Activated CD8-positive, alpha-beta memory T cell treated with anti-CD3 and anti-CD28 coated beads for 24 hours (primary cell): ENCODE data around the gene DACT2.
"Not testable (repeated sequence)": the region's sequence is repeated elsewhere in the genome, so short reads cannot be mapped to it uniquely, and the experiment has no call there.

Experiments used
- DNase-seq: peaks from one replicate; pipeline ENCODE4 v3.0.0-alpha.2; 2020

Gene DACT2

DNA sequence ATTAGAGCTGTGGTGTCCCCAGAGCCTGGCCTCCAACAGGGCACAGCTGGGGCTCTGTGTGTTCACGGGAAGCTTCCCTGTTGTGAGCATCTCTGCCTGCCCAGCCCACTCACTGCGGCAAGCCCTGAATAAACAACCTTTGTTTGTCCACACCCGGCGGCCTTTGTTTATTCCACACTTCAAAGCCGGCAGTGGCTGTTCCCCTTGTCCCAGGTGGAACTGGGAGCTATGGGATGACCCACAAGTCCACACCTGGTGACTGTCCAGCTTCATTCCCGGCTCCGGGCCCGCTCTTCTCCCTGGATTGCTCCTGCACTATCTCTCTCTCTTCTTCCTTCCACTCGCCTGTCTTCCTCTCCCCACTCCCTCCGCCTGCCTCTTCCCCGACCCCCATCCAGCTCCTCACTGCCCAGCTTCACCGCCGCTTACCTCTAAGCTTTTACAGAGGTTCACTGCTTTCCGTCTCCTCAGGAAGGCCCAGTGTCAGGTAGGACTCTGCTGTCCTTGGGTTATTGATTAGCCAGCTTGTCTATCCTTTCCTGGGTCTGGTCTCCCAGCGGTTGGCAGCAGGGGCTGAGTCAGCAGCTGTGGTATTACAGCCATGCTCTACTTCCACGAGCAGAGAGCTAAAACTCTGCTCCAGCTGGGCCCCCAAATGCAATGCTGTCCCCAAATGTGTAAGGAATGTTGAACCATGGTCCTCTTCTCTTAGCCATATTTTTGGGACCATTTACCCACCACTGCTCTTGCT lies 17.8 kb downstream of the DACT2 start:
- no peak for DNase-seq

DNA sequence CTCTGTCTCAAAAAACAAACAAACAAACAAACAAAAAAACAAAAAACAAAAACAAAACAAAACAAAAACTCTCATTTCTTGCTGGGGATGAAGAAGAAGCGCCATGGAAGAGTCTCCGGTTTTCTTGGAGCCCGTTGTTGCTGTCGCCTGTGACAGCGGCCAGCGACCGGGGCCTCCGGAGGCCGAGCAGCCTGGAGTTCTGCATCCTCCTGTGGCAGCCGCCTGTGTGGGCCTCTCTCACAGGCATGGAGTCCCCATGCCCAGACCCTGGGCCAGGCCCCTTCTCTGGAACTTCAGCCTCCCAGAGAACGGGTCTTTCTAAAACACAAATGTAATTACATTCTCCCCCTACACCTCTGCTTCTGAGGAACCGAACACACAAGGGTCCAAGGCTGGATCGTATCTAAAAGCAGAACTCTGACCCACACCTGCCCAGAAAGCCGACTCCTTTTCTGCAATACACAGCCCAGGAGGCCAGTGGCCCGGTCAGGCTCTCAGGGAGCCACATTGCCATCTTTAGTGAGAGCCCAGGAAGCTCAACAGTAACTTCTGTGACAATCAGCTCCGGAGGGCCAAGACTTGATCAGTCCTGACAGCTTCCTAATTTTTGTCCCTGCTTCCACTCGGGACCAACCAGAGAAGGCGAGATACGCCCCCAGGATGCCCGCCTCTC lies 18.5 kb downstream of the DACT2 start:
- DNase-seq = no peak

GRCh38 chr6:168299541-168300511 lies 19.8 kb downstream of the DACT2 start:
- no peak for DNase-seq

GRCh38 chr6:168297643-168298042 lies 21.9 kb downstream of the DACT2 start:
- no peak for DNase-seq

DNA sequence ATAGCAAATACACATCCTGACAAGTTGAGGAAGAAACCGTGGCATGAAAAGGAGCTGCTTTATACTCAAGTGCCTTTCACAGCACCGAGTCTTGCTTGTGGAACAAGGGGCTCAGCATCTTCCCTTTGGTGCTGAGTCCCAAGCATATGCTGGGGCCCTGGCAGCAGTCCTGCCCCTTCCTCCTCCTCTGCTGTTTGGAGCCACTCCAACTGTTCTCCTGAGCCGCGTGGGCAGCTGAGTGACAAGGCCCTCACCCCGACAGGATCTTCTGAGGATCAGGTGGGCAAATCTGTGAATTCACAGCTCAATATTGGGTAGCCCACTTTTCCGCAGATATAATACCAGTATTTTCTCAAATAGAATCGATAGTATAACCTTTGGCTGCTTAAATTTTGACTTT lies 24.7 kb downstream of the DACT2 start:
- no peak for DNase-seq

DNA sequence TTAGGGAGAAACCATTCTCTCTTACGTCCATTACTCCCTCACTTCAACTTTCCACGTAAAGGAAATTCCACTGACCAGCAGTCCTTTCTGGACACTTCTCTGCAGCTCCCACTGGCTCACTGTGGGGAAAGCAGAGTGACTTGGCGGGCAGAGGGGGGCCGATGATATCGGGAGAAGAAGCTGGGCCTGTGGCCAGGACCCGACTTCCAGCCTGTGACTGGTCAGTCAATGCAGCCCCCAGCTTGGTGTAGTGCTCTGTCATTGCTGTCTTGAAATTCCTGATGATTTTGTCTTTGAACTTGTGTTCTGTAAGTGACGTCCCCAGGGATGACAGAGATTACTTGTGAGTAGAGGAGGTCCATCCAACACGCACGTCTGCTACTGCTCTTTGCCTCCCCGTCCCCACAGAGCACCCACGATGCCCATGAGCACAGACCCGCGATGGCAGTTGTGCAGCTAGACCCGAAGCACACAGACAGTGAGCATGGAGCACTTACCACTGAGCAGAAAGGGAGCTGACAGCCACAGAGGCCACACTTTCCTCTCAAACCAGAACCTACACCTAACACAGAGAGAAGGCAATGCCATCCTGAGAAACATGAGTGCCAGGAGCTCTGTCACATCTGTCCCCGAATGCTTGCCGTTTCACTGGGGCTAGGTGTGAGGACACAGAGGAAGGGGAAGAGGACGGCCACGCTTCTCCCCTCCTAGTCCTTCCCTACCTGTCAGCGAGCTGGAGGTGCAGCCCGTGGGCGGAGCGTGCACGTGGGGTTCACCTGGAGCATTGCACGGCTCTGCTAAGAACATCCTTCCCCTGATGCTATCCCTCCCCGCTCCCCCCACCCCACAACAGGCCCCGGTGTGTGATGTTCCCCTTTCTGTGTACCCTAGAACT lies 25.7 kb downstream of the DACT2 start:
- DNase-seq = no peak

DNA sequence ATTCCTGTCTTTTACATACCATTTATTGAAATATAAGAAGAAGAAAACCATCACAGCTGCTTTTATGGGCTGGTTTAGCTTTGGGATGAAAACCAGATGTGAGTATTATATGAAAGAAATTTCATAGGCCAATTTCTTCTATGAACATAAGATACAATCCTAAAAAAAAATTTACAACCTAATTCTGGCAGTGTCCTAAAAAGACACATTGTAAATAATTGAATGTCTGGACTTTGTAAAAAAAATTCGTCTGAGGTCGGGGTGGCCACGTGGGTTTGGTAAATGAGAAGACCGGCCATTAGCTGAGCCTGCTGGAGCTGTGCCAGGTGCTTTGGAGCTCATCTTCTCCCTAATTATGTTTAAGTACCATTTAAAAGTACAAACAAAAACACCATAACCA lies 26.8 kb downstream of the DACT2 start:
- DNase-seq = no peak

- DNase-seq = no peak
These were observed 28.1 kb downstream of the DACT2 start for GRCh38 chr6:168291450-168291849.

DNA sequence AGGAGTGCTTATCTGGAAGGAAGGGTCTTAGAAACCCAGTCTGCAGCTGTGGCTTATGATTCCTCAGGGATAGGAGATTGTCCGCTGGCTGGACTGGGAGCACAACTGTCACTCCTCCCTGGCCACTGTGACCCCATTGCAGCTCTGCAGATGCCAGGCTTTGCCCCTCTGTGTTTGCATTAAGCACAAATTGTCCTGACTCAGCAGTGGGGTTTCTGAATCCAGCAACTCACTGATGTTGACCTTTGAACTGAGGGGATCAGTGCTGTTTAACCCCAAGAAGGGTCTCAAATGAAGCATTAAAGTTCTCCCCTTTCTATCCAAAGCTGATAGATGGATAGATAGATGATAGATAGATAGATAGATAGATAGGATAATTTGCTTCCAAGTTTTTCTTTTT lies 29.5 kb downstream of the DACT2 start:
- no peak for DNase-seq

- no peak for DNase-seq
These were observed 30.0 kb downstream of the DACT2 start for GRCh38 chr6:168289571-168289962.

DNA sequence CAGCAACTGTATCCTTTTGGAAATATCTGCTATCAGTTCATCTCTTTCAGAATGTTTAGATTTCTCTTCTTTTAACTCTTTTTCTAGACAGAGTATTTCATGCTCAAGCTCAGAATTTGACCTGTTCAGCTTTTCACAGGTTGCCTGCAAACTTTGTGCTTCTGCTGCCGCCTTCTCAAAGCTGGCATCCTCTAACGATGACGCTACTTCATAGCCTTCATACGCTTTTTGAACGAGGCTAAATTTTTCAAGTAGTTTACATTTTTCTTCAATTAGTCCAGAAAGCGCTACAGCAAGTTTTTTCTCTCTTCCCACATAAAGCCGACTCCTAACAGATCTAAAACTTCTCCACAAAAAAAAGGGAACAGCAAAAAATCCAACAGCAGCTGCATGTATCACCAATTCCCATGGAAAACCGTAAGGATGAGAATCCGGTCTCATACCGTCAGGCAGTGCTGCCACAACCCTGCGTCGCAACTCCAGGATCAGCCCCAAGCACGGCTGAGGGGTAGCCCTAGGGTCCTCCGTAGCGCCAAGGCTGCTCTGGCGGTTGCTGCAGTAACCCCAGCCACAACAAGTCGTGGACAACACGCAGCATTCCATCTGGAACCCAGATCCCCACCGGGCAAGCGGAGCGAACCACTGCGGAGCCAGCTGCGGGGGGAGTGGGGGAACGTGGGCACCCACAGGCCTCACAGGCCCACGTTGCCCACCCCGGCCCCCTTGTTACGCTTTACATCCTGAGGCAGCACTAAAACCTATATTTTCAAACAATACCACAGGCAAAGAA lies 30.6 kb downstream of the DACT2 start:
- no peak for DNase-seq

DNA sequence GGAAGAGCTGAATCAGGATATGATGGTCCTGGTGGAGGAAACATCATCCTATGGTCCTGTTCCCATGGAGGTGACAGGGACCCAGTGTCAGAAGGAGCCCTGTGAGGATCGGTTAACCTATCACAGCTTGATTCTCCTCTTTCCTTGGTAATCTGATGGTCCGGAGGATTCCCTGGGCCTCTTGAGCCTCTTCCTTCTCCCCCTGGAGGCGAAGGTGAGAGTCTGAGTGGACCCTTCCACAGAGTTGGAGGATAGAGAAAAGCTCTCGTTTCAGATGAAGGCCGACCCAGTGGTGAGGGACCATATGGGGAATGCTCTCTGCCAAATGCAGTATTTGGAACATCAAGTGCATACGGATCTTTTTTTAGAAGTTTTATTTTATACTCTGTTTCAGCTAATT lies 32.1 kb downstream of the DACT2 start:
- not testable (repeated sequence) for DNase-seq

DNA sequence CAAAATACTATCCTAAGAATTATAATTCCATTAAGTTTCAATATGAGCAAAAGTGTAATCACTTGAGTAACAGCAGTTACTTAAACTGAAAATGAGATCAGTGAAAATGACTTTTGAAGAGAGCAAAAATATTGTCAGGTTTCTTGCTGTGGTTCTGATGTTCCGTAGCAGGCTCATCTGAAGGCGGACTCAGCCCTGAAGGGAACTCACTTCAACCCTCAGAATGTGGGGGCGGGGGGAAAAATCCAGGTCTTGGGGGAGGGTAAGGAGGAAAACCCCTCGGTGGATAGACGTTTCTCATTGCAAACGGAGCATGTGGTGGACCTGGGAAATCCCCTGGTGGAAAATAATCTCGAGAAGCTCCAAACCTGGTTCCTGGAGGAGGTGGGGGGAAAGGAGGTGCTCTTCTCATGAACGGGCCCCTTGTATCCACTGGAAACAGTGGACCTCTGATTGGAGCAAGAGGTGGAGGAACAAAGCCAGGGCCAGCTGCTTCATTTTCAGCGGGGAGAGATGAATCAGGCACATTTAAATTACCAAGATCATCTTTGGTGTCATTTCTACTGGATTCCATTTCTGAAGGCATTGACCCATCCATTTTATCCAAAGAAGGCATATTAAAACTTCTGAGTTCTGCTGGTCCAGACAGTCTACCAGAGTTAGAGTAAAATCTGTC lies 32.7 kb downstream of the DACT2 start:
- not testable (repeated sequence) for DNase-seq

GRCh38 chr6:168286116-168286515 lies 33.5 kb downstream of the DACT2 start:
- no peak for DNase-seq

GRCh38 chr6:168285456-168285855 lies 34.1 kb downstream of the DACT2 start:
- DNase-seq = no peak

- no peak for DNase-seq
These were observed 35.4 kb downstream of the DACT2 start for GRCh38 chr6:168284187-168284586.

GRCh38 chr6:168283686-168284025 lies 35.9 kb downstream of the DACT2 start:
- DNase-seq = no peak

DNA sequence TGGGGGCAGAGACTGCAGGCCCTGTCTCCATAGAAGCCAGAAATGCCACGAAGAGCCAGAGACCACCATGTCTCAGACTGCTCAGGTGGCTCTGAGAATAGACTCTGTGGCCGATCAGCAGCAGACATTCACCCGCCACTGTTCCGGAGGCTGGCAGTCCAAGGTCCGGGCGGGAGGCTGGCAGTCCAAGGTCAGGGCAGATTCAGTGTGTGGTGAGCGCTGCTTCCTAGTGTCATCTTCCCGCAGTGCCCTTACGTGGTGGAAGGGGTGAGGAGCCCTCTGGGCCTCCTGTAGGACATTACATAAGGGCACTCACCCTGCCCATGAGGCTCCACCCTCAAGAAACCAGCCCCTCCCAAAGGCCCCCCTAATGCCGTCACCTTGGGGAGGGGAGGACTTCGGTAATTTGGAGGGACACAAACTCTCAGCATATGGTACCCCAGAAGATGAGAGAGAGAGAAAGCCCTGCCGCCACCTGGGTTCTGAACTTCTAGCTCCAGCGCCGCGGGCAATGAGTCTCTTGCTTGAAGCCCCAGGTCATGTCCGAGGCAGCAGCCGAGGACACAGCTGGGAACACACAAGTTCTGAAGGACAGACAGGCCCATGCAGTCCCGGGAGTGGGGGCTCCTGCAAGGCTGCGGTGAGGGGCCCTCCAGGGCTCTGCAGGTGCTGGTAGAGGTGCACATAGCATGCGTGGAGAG lies 36.4 kb downstream of the DACT2 start:
- no peak for DNase-seq

GRCh38 chr6:168281826-168282225 lies 37.8 kb downstream of the DACT2 start:
- DNase-seq = no peak

DNA sequence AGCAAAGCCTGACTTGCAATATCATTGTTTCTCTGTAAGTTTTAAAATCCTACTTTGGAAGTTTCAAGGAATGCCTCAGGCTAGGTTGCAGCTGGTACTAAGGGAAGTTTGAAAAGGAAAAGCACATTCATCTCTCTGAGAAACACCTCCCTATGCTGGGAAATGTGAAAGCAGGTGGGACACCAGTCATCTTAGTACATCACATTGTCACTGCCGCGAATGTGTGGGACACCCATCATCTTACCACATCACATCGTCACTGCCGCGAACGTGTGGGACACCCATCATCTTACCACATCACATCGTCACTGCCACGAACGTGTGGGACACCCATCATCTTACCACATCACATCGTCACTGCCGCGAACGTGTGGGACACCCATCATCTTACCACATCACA lies 38.3 kb downstream of the DACT2 start:
- DNase-seq = not testable (repeated sequence)

DNA sequence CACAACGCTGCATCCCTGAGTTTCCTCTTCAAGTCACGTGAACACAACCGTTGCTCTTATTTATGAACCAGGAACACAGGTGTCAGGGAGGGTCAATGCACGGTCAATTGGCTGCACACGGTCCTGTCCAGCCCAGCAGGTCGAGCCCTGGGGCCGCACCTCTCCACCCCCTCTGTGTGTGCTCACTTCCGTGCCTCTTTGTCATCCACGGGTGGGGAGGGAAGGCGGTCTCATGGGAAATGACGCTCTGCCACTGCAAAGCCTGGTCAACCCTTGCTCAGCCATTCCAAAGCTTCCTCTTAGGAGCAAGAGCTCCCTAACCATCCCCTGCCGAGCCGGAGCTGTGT lies 38.7 kb downstream of the DACT2 start:
- no peak for DNase-seq
